DOHH2 (cell line): Measurements from ENCODE around the gene RASA3.

ENCODE experiments used
- H3F3A ChIP-seq: fragments of 200-600 bp; sonication (generic), shearing (Covaris generic); 2 replicates; pipeline ENCODE4 v1.6.0; 2016; ENCODE audit warnings: antibody characterized with exemption, mild to moderate bottlenecking; ENCODE audit not compliant: control insufficient read depth, insufficient read depth
- H3K27ac ChIP-seq: fragments of 200-600 bp; sonication (generic); 2 replicates; pipeline ENCODE4 v1.5.1; 2014; ENCODE audit warnings: low read depth, mild to moderate bottlenecking, low read length, moderate library complexity
- H3K27me3 ChIP-seq: fragments of 200-600 bp; sonication (generic); 2 replicates; pipeline ENCODE4 v1.6.1; 2014; ENCODE audit warnings: mild to moderate bottlenecking, low read length, mixed read lengths; ENCODE audit not compliant: control insufficient read depth
- H3K36me3 ChIP-seq: fragments of 200-600 bp; sonication (generic); 2 replicates; pipeline ENCODE4 v1.6.1; 2014; ENCODE audit warnings: mild to moderate bottlenecking, low read length, moderate library complexity, mixed read lengths; ENCODE audit not compliant: control insufficient read depth
- H3K4me1 ChIP-seq: fragments of 200-600 bp; sonication (generic); 2 replicates; pipeline ENCODE4 v1.6.1; 2014; ENCODE audit warnings: mild to moderate bottlenecking, low read length, mixed read lengths; ENCODE audit not compliant: control insufficient read depth
- H3K4me2 ChIP-seq: fragments of 200-600 bp; sonication (generic); 2 replicates; pipeline ENCODE4 v1.6.0; 2014; ENCODE audit warnings: mild to moderate bottlenecking, low read length, moderate library complexity
- H3K4me3 ChIP-seq: fragments of 200-600 bp; sonication (generic); 2 replicates; pipeline ENCODE4 v1.5.1; 2014; ENCODE audit warnings: mild to moderate bottlenecking, low read length, mixed read lengths
- H3K79me2 ChIP-seq: fragments of 200-600 bp; sonication (generic); 2 replicates; pipeline ENCODE4 v1.6.1; 2014; ENCODE audit warnings: mild to moderate bottlenecking, low read length, mixed read lengths; ENCODE audit not compliant: control insufficient read depth
- H3K9me2 ChIP-seq: fragments of 200-600 bp; sonication (generic); replicated peaks from 2 replicates; pipeline ENCODE4 v1.6.1; 2014; ENCODE audit warnings: mild to moderate bottlenecking, low read length, mixed read lengths; ENCODE audit not compliant: control insufficient read depth
- H3K9me3 ChIP-seq: fragments of 200-600 bp; sonication (generic); 2 replicates; pipeline ENCODE4 v1.6.1; 2014; ENCODE audit warnings: antibody characterized with exemption, low read length, mixed read lengths; ENCODE audit not compliant: control insufficient read depth, insufficient read depth
- H4K20me1 ChIP-seq: fragments of 200-600 bp; sonication (generic); 2 replicates; pipeline ENCODE4 v1.6.0; 2014; ENCODE audit warnings: low read depth, mild to moderate bottlenecking, antibody characterized with exemption, low read length, moderate library complexity; ENCODE audit not compliant: control insufficient read depth, insufficient read depth
- EZH2phosphoT487 ChIP-seq: fragments of 200-600 bp; sonication (generic); IDR thresholded peaks from 2 replicates; pipeline ENCODE4 v1.6.1; 2017; ENCODE audit warnings: borderline replicate concordance, mild to moderate bottlenecking, antibody characterized with exemption, low read length, moderate library complexity, mixed read lengths
- TF ChIP-seq, protein P1 (sequence below): fragments of 200-600 bp; sonication (generic); IDR thresholded peaks from one replicate; pipeline ENCODE4 v1.5.1; 2014; ENCODE audit warnings: antibody characterized with exemption, mild to moderate bottlenecking, low read depth, low read length; ENCODE audit not compliant: poor library complexity, severe bottlenecking

Gene RASA3

DNA sequence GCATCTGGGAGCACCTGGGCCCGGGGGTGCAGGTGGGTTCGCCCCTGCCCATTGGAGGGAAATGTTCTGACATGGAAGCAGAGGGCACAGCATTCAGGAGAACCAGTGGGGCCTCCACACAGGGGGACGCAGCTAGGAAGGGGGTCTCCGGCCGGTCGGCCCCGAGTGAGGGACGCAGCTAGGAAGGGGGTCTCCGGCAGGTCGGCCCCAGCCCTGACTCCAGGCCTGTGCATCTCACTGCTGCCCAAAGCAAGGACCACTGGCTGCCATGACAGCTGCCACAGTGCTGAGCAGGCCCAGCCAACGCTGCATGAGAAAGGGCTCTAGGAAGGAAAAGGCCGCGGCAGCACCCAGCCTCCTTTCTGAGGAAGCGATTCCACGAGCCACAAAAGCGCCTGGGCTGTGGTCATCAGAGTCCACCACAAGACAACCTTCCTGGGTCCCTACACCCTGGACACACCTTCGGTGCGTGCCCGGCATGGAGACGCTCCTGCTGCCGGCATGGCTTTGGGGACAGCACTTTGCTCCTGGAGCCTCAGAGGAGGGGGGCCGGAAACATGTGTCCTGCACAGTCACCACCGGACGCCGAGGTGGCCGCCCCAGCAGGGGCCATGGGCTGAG lies 9.7 kb downstream of the RASA3 start:
- Histone ChIP-seq H3K27me3 (no peaks in the 10 kb centered on the region), H3K9me2 (no peaks in the 10 kb centered on the region), H3K4me3 (no peak overlapping the region), H3F3A (no peaks in the 10 kb centered on the region), H4K20me1 (no peaks in the 10 kb centered on the region), H3K4me2 (no peak overlapping the region), H3K4me1 (peaks cover 3% of the 10 kb centered on the region; the same call in 1 of the 2 replicates), H3K79me2 (no peaks in the 10 kb centered on the region), H3K9me3 (no peaks in the 10 kb centered on the region), H3K36me3 (no peaks in the 10 kb centered on the region), H3K27ac (no peak overlapping the region)
- TF ChIP-seq, protein P1, sequence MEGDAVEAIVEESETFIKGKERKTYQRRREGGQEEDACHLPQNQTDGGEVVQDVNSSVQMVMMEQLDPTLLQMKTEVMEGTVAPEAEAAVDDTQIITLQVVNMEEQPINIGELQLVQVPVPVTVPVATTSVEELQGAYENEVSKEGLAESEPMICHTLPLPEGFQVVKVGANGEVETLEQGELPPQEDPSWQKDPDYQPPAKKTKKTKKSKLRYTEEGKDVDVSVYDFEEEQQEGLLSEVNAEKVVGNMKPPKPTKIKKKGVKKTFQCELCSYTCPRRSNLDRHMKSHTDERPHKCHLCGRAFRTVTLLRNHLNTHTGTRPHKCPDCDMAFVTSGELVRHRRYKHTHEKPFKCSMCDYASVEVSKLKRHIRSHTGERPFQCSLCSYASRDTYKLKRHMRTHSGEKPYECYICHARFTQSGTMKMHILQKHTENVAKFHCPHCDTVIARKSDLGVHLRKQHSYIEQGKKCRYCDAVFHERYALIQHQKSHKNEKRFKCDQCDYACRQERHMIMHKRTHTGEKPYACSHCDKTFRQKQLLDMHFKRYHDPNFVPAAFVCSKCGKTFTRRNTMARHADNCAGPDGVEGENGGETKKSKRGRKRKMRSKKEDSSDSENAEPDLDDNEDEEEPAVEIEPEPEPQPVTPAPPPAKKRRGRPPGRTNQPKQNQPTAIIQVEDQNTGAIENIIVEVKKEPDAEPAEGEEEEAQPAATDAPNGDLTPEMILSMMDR: no peak
- no peak for TF ChIP-seq EZH2phosphoT487

DNA sequence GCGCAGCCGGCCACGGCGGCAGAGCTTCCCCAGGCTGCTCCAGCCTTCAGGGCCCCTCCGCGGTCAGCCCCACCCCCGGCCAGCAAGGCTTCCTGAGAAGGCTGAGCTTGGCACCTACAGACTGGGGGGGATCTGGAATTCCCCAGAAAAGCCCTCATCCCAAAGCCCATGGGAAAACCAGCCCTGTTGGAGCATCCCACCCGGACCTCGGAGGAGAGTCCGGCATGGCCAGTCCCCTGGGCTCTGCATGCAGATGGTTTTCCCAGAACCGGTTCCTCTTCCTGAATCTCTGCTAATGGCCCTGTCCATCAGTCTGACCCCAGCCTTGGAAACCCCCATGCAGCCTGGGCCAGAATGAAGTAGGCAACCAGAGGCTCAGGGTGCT lies 10.3 kb downstream of the RASA3 start:
- TF ChIP-seq EZH2phosphoT487: no peak
- TF ChIP-seq, protein P1: no peak
- Histone ChIP-seq H3K27me3 (no peaks in the 10 kb centered on the region), H3K9me3 (no peaks in the 10 kb centered on the region), H4K20me1 (no peaks in the 10 kb centered on the region), H3K36me3 (no peaks in the 10 kb centered on the region), H3K4me2 (no peak overlapping the region), H3K27ac (no peak overlapping the region), H3F3A (no peaks in the 10 kb centered on the region), H3K4me3 (no peak overlapping the region), H3K9me2 (no peaks in the 10 kb centered on the region), H3K4me1 (0 out of 2 replicates have a peak, but pooled peaks cover 3% of the 10 kb centered on the region), H3K79me2 (no peaks in the 10 kb centered on the region)

DNA sequence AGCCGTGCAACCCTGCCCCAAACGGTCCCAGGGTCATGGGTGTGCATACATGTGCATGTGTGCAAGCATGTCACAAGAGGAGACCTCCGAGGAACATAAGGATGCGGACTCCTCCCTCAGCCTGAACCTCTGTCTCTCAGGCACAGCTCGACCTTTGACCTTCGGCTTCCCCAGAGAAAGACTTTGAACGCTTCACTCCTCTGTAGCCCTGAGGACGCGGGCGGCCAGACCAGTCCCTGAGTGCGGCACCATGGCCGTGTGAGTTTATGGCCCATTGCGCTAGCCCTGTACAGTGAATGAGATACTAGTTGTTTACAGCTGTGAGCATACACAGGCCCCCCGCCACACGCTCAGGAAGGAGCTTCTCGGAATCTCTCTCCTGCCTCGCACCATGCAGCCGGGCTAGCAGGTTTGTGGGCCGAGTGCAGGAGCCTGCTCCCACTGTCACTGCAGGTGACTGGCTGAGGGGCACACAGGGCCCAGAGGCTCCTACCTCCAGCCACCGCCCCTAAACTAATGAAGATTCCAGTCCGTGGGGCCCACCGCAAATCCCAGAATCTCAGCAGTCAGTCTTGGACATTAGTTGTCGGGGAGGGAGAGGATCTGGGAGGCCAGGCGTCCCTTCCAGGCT lies 10.8 kb downstream of the RASA3 start:
- H3K9me3 ChIP-seq: no peaks in the 10 kb centered on the region
- H3K4me3 ChIP-seq: no peak overlapping the region
- H3K4me2 ChIP-seq: no peak overlapping the region
- no peaks in the 10 kb centered on the region for H3K79me2 ChIP-seq
- no peak overlapping the region for H3K27ac ChIP-seq
- H3K36me3 ChIP-seq: no peaks in the 10 kb centered on the region
- H3K9me2 ChIP-seq: no peaks in the 10 kb centered on the region
- no peaks in the 10 kb centered on the region for H3F3A ChIP-seq
- H4K20me1 ChIP-seq: no peaks in the 10 kb centered on the region
- H3K4me1 ChIP-seq: 0 out of 2 replicates have a peak, but pooled peaks cover 3% of the 10 kb centered on the region
- TF ChIP-seq, protein P1: no peak
- TF ChIP-seq EZH2phosphoT487: no peak
- H3K27me3 ChIP-seq: no peaks in the 10 kb centered on the region
